Spleen (tissue), 11 donors: ENCODE data around the gene STXBP4. TPM values are rescaled to one million over a fixed set of nuclear protein-coding genes. Genes with fewer than 3 reads are reported as not detected.

Experiments
- DNase-seq: peaks from one replicate; pipeline ENCODE4 v3.0.0-alpha.2; 2020
- H3K27ac ChIP-seq, 8 donors: fragments of 200-600 bp; sonication (generic) in 7 of 8; 1 replicate in 4 of 8; 2 replicates in 4 of 8; pipeline versions ENCODE4 v1.5.0 to v1.8.0; 2016 to 2021; ENCODE audit warnings: inconsistent platforms in 4 of 8, mild to moderate bottlenecking in 4 of 8, moderate library complexity in 1 of 8
- H3K27me3 ChIP-seq, 7 donors: fragments of 200-600 bp; sonication (generic) in 6 of 7; replicated peaks in 1 of 7; 1 replicate in 4 of 7; 2 replicates in 3 of 7; pipeline versions ENCODE4 v1.5.0 to v1.8.0; 2016 to 2021; ENCODE audit warnings: inconsistent platforms in 3 of 7, mild to moderate bottlenecking in 1 of 7
- H3K36me3 ChIP-seq, 6 donors: fragments of 200-600 bp; sonication (generic) in 5 of 6; 1 replicate in 4 of 6; 2 replicates in 2 of 6; pipeline versions ENCODE4 v1.5.0 to v1.8.0; 2016 to 2021; ENCODE audit warnings: inconsistent platforms in 2 of 6
- H3K4me1 ChIP-seq, 6 donors: fragments of 200-600 bp; sonication (generic) in 5 of 6; 1 replicate in 3 of 6; 2 replicates in 3 of 6; pipeline versions ENCODE4 v1.5.0 to v1.8.0; 2016 to 2021; ENCODE audit warnings: inconsistent platforms in 3 of 6
- H3K4me3 ChIP-seq, 8 donors: fragments of 200-600 bp; sonication (generic) in 7 of 8; 1 replicate in 4 of 8; 2 replicates in 4 of 8; pipeline versions ENCODE4 v1.5.0 to v1.8.0; 2016 to 2021; ENCODE audit warnings: inconsistent platforms in 4 of 8, mild to moderate bottlenecking in 4 of 8, moderate library complexity in 2 of 8
- H3K9me3 ChIP-seq, 8 donors: fragments of 200-600 bp; sonication (generic) in 7 of 8; 1 replicate in 4 of 8; 2 replicates in 4 of 8; pipeline versions ENCODE4 v1.5.0 to v1.8.0; 2016 to 2021; ENCODE audit warnings: inconsistent platforms in 4 of 8
- CTCF ChIP-seq, 11 experiments: fragments of 200-600 bp in 7 of 11; fragments of 450-650 bp in 4 of 11; sonication (generic) in 4 of 11; IDR thresholded peaks in 8 of 11; conservative IDR thresholded peaks in 3 of 11; 1 replicate in 7 of 11; 2 replicates in 4 of 11; pipeline versions ENCODE4 v1.4.0 to v1.8.0; 2016 to 2021; ENCODE audit warnings: antibody characterized with exemption in 11 of 11, inconsistent platforms in 4 of 11, mild to moderate bottlenecking in 1 of 11
- POLR2A ChIP-seq, 3 donors: fragments of 450-650 bp; IDR thresholded peaks; one replicate each; pipeline ENCODE4 v1.5.1; 2017; ENCODE audit warnings: antibody characterized with exemption in 3 of 3, mild to moderate bottlenecking in 1 of 3
- POLR2AphosphoS5 ChIP-seq, 3 donors: sonication (generic); formaldehyde crosslinking; IDR thresholded peaks; one replicate each; pipeline ENCODE4 v1.5.1; 2017; ENCODE audit warnings: antibody characterized with exemption in 3 of 3
- WGBS, 5 donors: extraction: QIAGEN DNeasy Blood & Tissue Kit in 3 of 5; methylation state at CpG; one replicate each; pipeline versions ENCODE4 v1.1.5 to v1.1.7; 2013 to 2018; 5-methylcytosine and 5-hydroxymethylcytosine counted together
- intact Hi-C: fragments of 100-400 bp; cut with DNase I; formaldehyde crosslinking; loops from one replicate; pipeline ENCODE4 v1.15.0; 2023; ENCODE audit warnings: low total_unique reads
- polyA plus RNA-seq, 3 donors: library from polyadenylated mRNA; stranded (reverse); fragments of 200-250 nt; gene quantifications; one replicate each; pipeline ENCODE4 v1.2.1, GENCODE V29; 2013
- total RNA-seq, 7 donors: library from RNA; depleted of rRNA in 3 of 7; stranded (reverse); fragments of >200 nt in 3 of 7; fragmentation: NEBNext Ultra II Directional in 4 of 7; extraction: Animal tissue kit (Norgen Biotek cat#: 25700) in 4 of 7; gene quantifications; one replicate each; pipeline versions ENCODE4 v1.1.0 to v1.2.1, GENCODE V29; 2016 to 2021
- donor health status: healthy with polysubstance abuse.
- donor health status: DM: no; HTN: no; CAD: no; lungs with moderate emphysema.
- donor health status: DM: no; HTN: no; CAD: no.
- donor health status: Bipolar disorder and iron deficiency.
- donor health status: healthy.
- donor health status: DM: no; HTN: no; CAD: no.
- donor health status: DM: yes; HTN: yes; CAD: no.

STXBP4 gene
- total and polyA plus RNA-seq, 10 donors: 0.67 to 45.5 (median 7.3) TPM

- peaks cover 0 to 2% (median 0%) of the 10 kb centered on the region in 8 donors for H3K9me3 ChIP-seq
- no peaks in the 10 kb centered on the region for H3K36me3 ChIP-seq
- TF ChIP-seq CTCF (IDR thresholded peaks at IDR 0.05 in 8 of 11, conservative IDR thresholded peaks at IDR 0.05 in 3 of 11): no peak
- no peak for TF ChIP-seq POLR2A (IDR thresholded peaks at IDR 0.05)
- no peak for TF ChIP-seq POLR2AphosphoS5 (IDR thresholded peaks at IDR 0.05)
- intact Hi-C loops: no loop called here
- H3K27ac ChIP-seq: no peak overlapping the region
- H3K4me3 ChIP-seq: no peak overlapping the region
- no peaks in the 10 kb centered on the region for H3K4me1 ChIP-seq
- no peaks in the 10 kb centered on the region for H3K27me3 ChIP-seq
- DNase-seq: no peak
These were observed 85.9 kb downstream of the STXBP4 start for GRCh38 chr17:55054429-55054828.

- 77 to 85% (median 82%) methylated on average over 4 of the region's 4 CpGs for WGBS, 5 donors
- H3K4me3 ChIP-seq: no peak overlapping the region
- H3K4me1 ChIP-seq: no peaks in the 10 kb centered on the region
- H3K36me3 ChIP-seq: no peaks in the 10 kb centered on the region
- DNase-seq: no peak
- no peaks in the 10 kb centered on the region for H3K27me3 ChIP-seq
- H3K9me3 ChIP-seq: no peaks in the 10 kb centered on the region
- intact Hi-C loops: no loop called here
- H3K27ac ChIP-seq: no peak overlapping the region
- no peak for TF ChIP-seq CTCF (IDR thresholded peaks at IDR 0.05 in 8 of 11, conservative IDR thresholded peaks at IDR 0.05 in 3 of 11)
- TF ChIP-seq POLR2A (IDR thresholded peaks at IDR 0.05): no peak
- no peak for TF ChIP-seq POLR2AphosphoS5 (IDR thresholded peaks at IDR 0.05)
These were observed 88.0 kb downstream of the STXBP4 start for GRCh38 chr17:55056526-55056925.

GRCh38 chr17:55057184-55057583, 88.6 kb downstream of the STXBP4 start:
- no peaks in the 10 kb centered on the region for H3K27me3 ChIP-seq
- TF ChIP-seq POLR2AphosphoS5 (IDR thresholded peaks at IDR 0.05): no peak
- no peak for TF ChIP-seq CTCF (IDR thresholded peaks at IDR 0.05 in 8 of 11, conservative IDR thresholded peaks at IDR 0.05 in 3 of 11)
- TF ChIP-seq POLR2A (IDR thresholded peaks at IDR 0.05): no peak
- no peaks in the 10 kb centered on the region for H3K4me1 ChIP-seq
- intact Hi-C loops: no loop called here
- H3K4me3 ChIP-seq: no peak overlapping the region
- 91 to 96% (median 95%) methylated on average over 3 of the region's 3 CpGs for WGBS, 5 donors
- no peaks in the 10 kb centered on the region for H3K36me3 ChIP-seq
- H3K9me3 ChIP-seq: no peaks in the 10 kb centered on the region
- no peak overlapping the region for H3K27ac ChIP-seq
- no peak for DNase-seq

GRCh38 chr17:55059724-55060123, 91.2 kb downstream of the STXBP4 start:
- Histone ChIP-seq H3K4me3 (no peak overlapping the region), H3K27me3 (no peaks in the 10 kb centered on the region), H3K4me1 (no peaks in the 10 kb centered on the region), H3K27ac (no peak overlapping the region), H3K36me3 (no peaks in the 10 kb centered on the region), H3K9me3 (no peaks in the 10 kb centered on the region)
- intact Hi-C loops: no loop called here
- no peak for DNase-seq
- no peak for TF ChIP-seq POLR2A (IDR thresholded peaks at IDR 0.05)
- no peak for TF ChIP-seq POLR2AphosphoS5 (IDR thresholded peaks at IDR 0.05)
- no peak for TF ChIP-seq CTCF (IDR thresholded peaks at IDR 0.05 in 8 of 11, conservative IDR thresholded peaks at IDR 0.05 in 3 of 11)
